SU-DHL-6 (cell line): ENCODE measurements around the gene LRRC19.

ENCODE experiments used
- H2AFZ ChIP-seq: fragments of 200-600 bp; sonication (generic); 2 replicates; pipeline ENCODE4 v1.6.1; 2014; ENCODE audit warnings: low read depth, mild to moderate bottlenecking, moderate library complexity, mixed read lengths, antibody characterized with exemption, low read length; ENCODE audit not compliant: severe bottlenecking
- H3F3A ChIP-seq: fragments of 200-600 bp; shearing (Covaris generic); 2 replicates; pipeline ENCODE4 v1.6.0; 2016; ENCODE audit warnings: antibody characterized with exemption, mild to moderate bottlenecking; ENCODE audit not compliant: insufficient read depth
- H3K27ac ChIP-seq: fragments of 200-600 bp; sonication (generic); 2 replicates; pipeline ENCODE4 v1.5.1; 2016; ENCODE audit warnings: low read depth, mild to moderate bottlenecking, low read length, moderate library complexity, mixed read lengths
- H3K27me3 ChIP-seq: fragments of 200-600 bp; sonication (generic), shearing (Covaris generic); 2 replicates; pipeline ENCODE4 v1.6.0; 2014; ENCODE audit warnings: mild to moderate bottlenecking, low read length
- H3K36me3 ChIP-seq: fragments of 200-600 bp; sonication (generic); 2 replicates; pipeline ENCODE4 v1.6.1; 2014; ENCODE audit warnings: mild to moderate bottlenecking, low read length, mixed read lengths
- H3K4me2 ChIP-seq: fragments of 300-600, 200-600 bp; shearing (Covaris generic), sonication (generic); 2 replicates; pipeline ENCODE4 v1.6.0; 2014; ENCODE audit warnings: low read length, low read depth, mild to moderate bottlenecking; ENCODE audit not compliant: poor library complexity, severe bottlenecking
- H3K4me3 ChIP-seq: fragments of 200-600 bp; sonication (generic); 2 replicates; pipeline ENCODE4 v1.5.1; 2014; ENCODE audit warnings: antibody characterized with exemption, low read length, mild to moderate bottlenecking, mixed read lengths; ENCODE audit not compliant: insufficient read depth, poor library complexity, severe bottlenecking
- H3K79me2 ChIP-seq: fragments of 200-600 bp; sonication (generic); 2 replicates; pipeline ENCODE4 v1.6.1; 2014; ENCODE audit warnings: mild to moderate bottlenecking, low read length, moderate library complexity; ENCODE audit not compliant: insufficient read depth
- H3K9ac ChIP-seq: fragments of 200-600 bp; sonication (generic); 2 replicates; pipeline ENCODE4 v1.7.0; 2014; ENCODE audit warnings: mild to moderate bottlenecking, low read length
- H3K9me2 ChIP-seq: fragments of 200-600 bp; sonication (generic); replicated peaks from 2 replicates; pipeline ENCODE4 v1.6.1; 2014; ENCODE audit warnings: low read length; ENCODE audit not compliant: insufficient read depth
- H3K9me3 ChIP-seq: fragments of 200-600 bp; sonication (generic); 2 replicates; pipeline ENCODE4 v1.6.1; 2014; ENCODE audit warnings: low read length, mixed read lengths; ENCODE audit not compliant: insufficient read depth
- H4K20me1 ChIP-seq: fragments of 200-600 bp; sonication (generic); 2 replicates; pipeline ENCODE4 v1.6.1; 2014; ENCODE audit warnings: low read depth, mild to moderate bottlenecking, antibody characterized with exemption, low read length, moderate library complexity, mixed read lengths
- CTCF ChIP-seq: fragments of 200-600 bp; sonication (generic); IDR thresholded peaks from one replicate; pipeline ENCODE4 v1.5.1; 2017; ENCODE audit warnings: antibody characterized with exemption, mild to moderate bottlenecking, low read length, moderate library complexity; ENCODE audit not compliant: insufficient read depth, poor library complexity, severe bottlenecking
- EZH2phosphoT487 ChIP-seq: fragments of 200-600 bp; sonication (generic), shearing (Covaris generic); conservative IDR thresholded peaks from 2 replicates; pipeline ENCODE4 v1.6.1; 2018; ENCODE audit warnings: mild to moderate bottlenecking, antibody characterized with exemption, low read length, moderate library complexity, mixed read lengths

Gene LRRC19

GRCh38 chr9:26951794-26952193, 53.7 kb downstream of the LRRC19 start:
- Histone ChIP-seq H3K4me3 (no peak overlapping the region), H4K20me1 (no peaks in the 10 kb centered on the region), H3K36me3 (no peaks in the 10 kb centered on the region), H3F3A (no peaks in the 10 kb centered on the region), H3K4me2 (no peak overlapping the region), H3K27ac (no peak overlapping the region), H2AFZ (no peak overlapping the region), H3K27me3 (no peaks in the 10 kb centered on the region), H3K9ac (no peak overlapping the region), H3K79me2 (peaks cover 2% of the 10 kb centered on the region), H3K9me3 (no peaks in the 10 kb centered on the region), H3K9me2 (no peaks in the 10 kb centered on the region)
- no peak for TF ChIP-seq CTCF
- TF ChIP-seq EZH2phosphoT487, result no peak

- no peaks in the 10 kb centered on the region for H3K36me3 ChIP-seq
- no peak for TF ChIP-seq EZH2phosphoT487
- no peak for TF ChIP-seq CTCF
- H3K27ac ChIP-seq, result no peak overlapping the region
- H4K20me1 ChIP-seq, result no peaks in the 10 kb centered on the region
- H3K4me2 ChIP-seq, result no peak overlapping the region
- peaks cover 14% of the 10 kb centered on the region for H3K79me2 ChIP-seq
- no peak overlapping the region for H2AFZ ChIP-seq
- no peak overlapping the region for H3K9ac ChIP-seq
- H3K4me3 ChIP-seq, result no peak overlapping the region
- H3K27me3 ChIP-seq, result no peaks in the 10 kb centered on the region
- no peaks in the 10 kb centered on the region for H3K9me2 ChIP-seq
- no peaks in the 10 kb centered on the region for H3F3A ChIP-seq
- no peaks in the 10 kb centered on the region for H3K9me3 ChIP-seq
These were observed 55.0 kb downstream of the LRRC19 start for GRCh38 chr9:26950521-26950920.

GRCh38 chr9:26949637-26950069, 55.8 kb downstream of the LRRC19 start:
- H3K4me3 ChIP-seq, result no peak overlapping the region
- H3K36me3 ChIP-seq, result no peaks in the 10 kb centered on the region
- H3K79me2 ChIP-seq, result peaks cover 23% of the 10 kb centered on the region
- no peaks in the 10 kb centered on the region for H3K9me3 ChIP-seq
- H3K27me3 ChIP-seq, result no peaks in the 10 kb centered on the region
- no peaks in the 10 kb centered on the region for H4K20me1 ChIP-seq
- no peaks in the 10 kb centered on the region for H3F3A ChIP-seq
- H3K9ac ChIP-seq, result no peak overlapping the region
- H2AFZ ChIP-seq, result no peak overlapping the region
- H3K9me2 ChIP-seq, result no peaks in the 10 kb centered on the region
- no peak overlapping the region for H3K27ac ChIP-seq
- TF ChIP-seq CTCF (no peak), EZH2phosphoT487 (no peak)
- no peak overlapping the region for H3K4me2 ChIP-seq

GRCh38 chr9:26947736-26948135, 57.7 kb downstream of the LRRC19 start:
- no peaks in the 10 kb centered on the region for H3K9me2 ChIP-seq
- H3K27ac ChIP-seq, result peak overlapping the region; percentile 75
- H4K20me1 ChIP-seq, result no peaks in the 10 kb centered on the region; the same call in 1 of the 2 replicates
- H3K9ac ChIP-seq, result peak overlapping the region; percentile 96
- H3K36me3 ChIP-seq, result no peaks in the 10 kb centered on the region
- peak overlapping the region; percentile 69 for H3K4me2 ChIP-seq
- peaks cover 42% of the 10 kb centered on the region for H3K79me2 ChIP-seq
- TF ChIP-seq CTCF, result no peak
- no peak for TF ChIP-seq EZH2phosphoT487
- H3F3A ChIP-seq, result no peaks in the 10 kb centered on the region
- H3K9me3 ChIP-seq, result no peaks in the 10 kb centered on the region
- H2AFZ ChIP-seq, result peak overlapping the region; percentile 88
- H3K4me3 ChIP-seq, result peak overlapping the region; percentile 99
- H3K27me3 ChIP-seq, result no peaks in the 10 kb centered on the region
